B cell (primary cell): ENCODE data around the gene CACUL1. TPM values are rescaled to one million over a fixed set of nuclear protein-coding genes. Genes with fewer than 3 reads are reported as not detected.

Source experiments
- ATAC-seq: fragments of 200-7000 bp; cut with Tn5 transposase; one replicate; pipeline ENCODE4 v1.10.0; 2021; ENCODE audit warnings: low read depth, mild to moderate bottlenecking, moderate number of reproducible peaks, moderate library complexity
- CTCF ChIA-PET: fragments of 350-600 bp; sonication (Branson Sonifier 250); formaldehyde crosslinking; loops from one replicate; lab custom pipeline; 2021; ENCODE audit warnings: antibody characterized with exemption, inconsistent platforms; lab: Charles Lee
- POLR2A ChIA-PET: fragments of 350-600 bp; sonication (Branson Sonifier 250); formaldehyde crosslinking; loops from one replicate; lab custom pipeline; 2021; ENCODE audit warnings: antibody characterized with exemption; lab: Charles Lee
- DNase-seq: peaks from one replicate; pipeline ENCODE4 v3.0.0; 2013
- H2AFZ ChIP-seq: 2 replicates; pipeline ENCODE4 v1.6.1; 2012; ENCODE audit warnings: mild to moderate bottlenecking, low read depth, low read length; ENCODE audit not compliant: insufficient read depth, poor library complexity, severe bottlenecking
- H3K27ac ChIP-seq, 2 donors: 1 replicate in 1 of 2; 2 replicates in 1 of 2; pipeline ENCODE4 v1.5.1; 2012 to 2013; ENCODE audit warnings: low read length in 2 of 2, mild to moderate bottlenecking in 2 of 2, moderate library complexity in 1 of 2
- H3K27me3 ChIP-seq, 4 experiments: fragments of 200-600 bp in 1 of 4; sonication (generic) in 1 of 4; replicated peaks in 1 of 4; 1 replicate in 2 of 4; 2 replicates in 2 of 4; pipeline versions ENCODE4 v1.6.1 to v1.7.0; 2013 to 2016; ENCODE audit warnings: low read length in 3 of 4, mild to moderate bottlenecking in 2 of 4, mixed read lengths in 1 of 4, moderate library complexity in 1 of 4; ENCODE audit not compliant: insufficient read depth in 4 of 4, control insufficient read depth in 3 of 4; ENCODE audit errors: control extremely low read depth in 1 of 4
- H3K36me3 ChIP-seq, 2 experiments: replicated peaks in 1 of 2; 1 replicate in 1 of 2; 2 replicates in 1 of 2; pipeline versions ENCODE4 v1.6.1 to v1.7.1; 2013; ENCODE audit warnings: low read length in 1 of 2; ENCODE audit not compliant: insufficient read depth in 2 of 2, control insufficient read depth in 1 of 2; ENCODE audit errors: control extremely low read depth in 1 of 2, extremely low read depth in 1 of 2
- H3K4me1 ChIP-seq, 2 donors: fragments of 200-600 bp in 1 of 2; sonication (generic) in 1 of 2; 1 replicate in 1 of 2; 2 replicates in 1 of 2; pipeline versions ENCODE4 v1.5.1 to v1.6.1; 2013 to 2017; ENCODE audit warnings: low read length in 2 of 2; ENCODE audit not compliant: control insufficient read depth in 2 of 2, insufficient read depth in 2 of 2
- H3K4me2 ChIP-seq: replicated peaks from 2 replicates; pipeline ENCODE3; 2012; ENCODE audit warnings: mild to moderate bottlenecking, low read depth, low read length; ENCODE audit not compliant: poor library complexity, severe bottlenecking
- H3K4me3 ChIP-seq, 5 experiments: fragments of 200-600 bp in 1 of 5; sonication (generic) in 1 of 5; 1 replicate in 3 of 5; 2 replicates in 2 of 5; pipeline versions ENCODE4 v1.5.1 to v1.7.0; 2011 to 2016; ENCODE audit warnings: low read length in 4 of 5, mild to moderate bottlenecking in 4 of 5, low read depth in 2 of 5, control low read depth in 1 of 5, moderate library complexity in 1 of 5; ENCODE audit not compliant: insufficient read depth in 1 of 5; ENCODE audit errors: control extremely low read depth in 1 of 5, extremely low read depth in 1 of 5
- H3K79me2 ChIP-seq: fragments of 200-600 bp; sonication (generic); one replicate; pipeline ENCODE4 v1.6.0; 2016; ENCODE audit warnings: low read length; ENCODE audit not compliant: control insufficient read depth, insufficient read depth
- H3K9ac ChIP-seq: fragments of 200-600 bp; sonication (generic); 2 replicates; pipeline ENCODE4 v1.6.1; 2017; ENCODE audit warnings: mild to moderate bottlenecking, low read length, moderate library complexity
- H3K9me3 ChIP-seq, 3 donors: one replicate each; pipeline versions ENCODE4 v1.6.1 to v1.7.1; 2013; ENCODE audit warnings: low read length in 2 of 3; ENCODE audit not compliant: control insufficient read depth in 2 of 3, insufficient read depth in 1 of 3; ENCODE audit errors: control extremely low read depth in 1 of 3
- H4K20me1 ChIP-seq: 2 replicates; pipeline ENCODE4 v1.6.0; 2012; ENCODE audit warnings: mild to moderate bottlenecking, low read length; ENCODE audit not compliant: insufficient read depth, control insufficient read depth, poor library complexity, severe bottlenecking
- H3K27ac Mint-ChIP-seq: one replicate; pipeline ENCODE4 v1.8.0; 2021; ENCODE audit warnings: mixed read lengths
- H3K27me3 Mint-ChIP-seq: one replicate; pipeline ENCODE4 v1.8.0; 2021; ENCODE audit warnings: mixed read lengths
- H3K4me1 Mint-ChIP-seq: one replicate; pipeline ENCODE4 v1.8.0; 2021; ENCODE audit warnings: mixed read lengths
- H3K4me3 Mint-ChIP-seq: one replicate; pipeline ENCODE4 v1.8.0; 2021; ENCODE audit warnings: mixed read lengths
- H3K9me3 Mint-ChIP-seq: one replicate; pipeline ENCODE4 v1.8.0; 2022; ENCODE audit warnings: mixed read lengths; ENCODE audit not compliant: insufficient read depth
- EZH2 ChIP-seq: IDR thresholded peaks from 2 replicates; pipeline ENCODE4 v1.6.1; 2012; ENCODE audit warnings: borderline replicate concordance, low read depth, mild to moderate bottlenecking, moderate library complexity, low read length; ENCODE audit not compliant: insufficient read depth, poor library complexity, severe bottlenecking
- WGBS: methylation state at CpG from one replicate; pipeline ENCODE4 v1.1.5; 2013; ENCODE audit warnings: missing lambda C conversion rate; ENCODE audit not compliant: insufficient coverage; 5-methylcytosine and 5-hydroxymethylcytosine counted together
- intact Hi-C: fragments of 100-400 bp; cut with micrococcal nuclease; formaldehyde crosslinking; loops from one replicate; pipeline ENCODE4 v1.10.0; 2022
- polyA plus RNA-seq: library from polyadenylated mRNA; depleted of rRNA; stranded (reverse); fragments of >200 nt; gene quantifications from 2 replicates; pipeline ENCODE4 v1.2.3, GENCODE V29; 2012
- total RNA-seq, 2 donors: library from RNA; stranded (reverse); fragments of 120-200 nt in 1 of 2; gene quantifications; 1 replicate in 1 of 2; 2 replicates in 1 of 2; pipeline versions ENCODE4 v1.2.3 to v1.2.4, GENCODE V29; 2013 to 2022
- TF ChIP-seq, protein P1 (sequence below): fragments of 200-600 bp; IDR thresholded peaks from one replicate; pipeline ENCODE4 v1.8.0; 2022; ENCODE audit warnings: antibody characterized with exemption, mild to moderate bottlenecking

Gene CACUL1
- total and polyA plus RNA-seq, 2 donors (not counting 1 experiment from before 2014, with no cell fraction given): 7.4 to 39.5 TPM

DNA sequence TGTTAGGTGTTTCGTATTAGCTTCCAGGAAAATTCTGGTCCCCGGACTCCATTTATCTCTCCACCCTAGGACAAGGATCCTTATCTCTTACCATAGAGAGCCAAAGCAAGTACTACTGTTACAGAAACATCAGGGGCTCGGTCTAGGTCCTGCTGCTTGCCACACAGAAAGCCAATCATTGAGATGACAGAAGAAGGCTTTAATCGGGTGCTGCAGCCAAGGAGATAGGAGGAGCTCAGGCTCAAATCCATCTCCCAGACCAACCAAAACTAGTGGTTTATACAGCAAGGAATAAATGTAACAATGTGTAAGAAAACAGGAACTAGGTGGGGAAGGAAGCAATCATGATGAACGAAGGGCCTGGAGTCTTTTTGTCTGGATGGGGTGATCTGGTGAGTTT is 22.2 kb upstream of the CACUL1 start:
- WGBS: 65% methylated on average over 2 of the region's 5 CpGs
- H3K79me2 ChIP-seq: no peaks in the 10 kb centered on the region
- H2AFZ ChIP-seq: no peak overlapping the region
- DNase-seq (no peak), ATAC-seq (no peak)
- no peak overlapping the region for H3K9ac ChIP-seq
- H3K4me1 ChIP-seq: no peaks in the 10 kb centered on the region
- Mint-ChIP-seq H3K9me3 (peaks cover 13% of the 10 kb centered on the region), H3K27me3 (peaks cover 15% of the 10 kb centered on the region), H3K4me1 (no peaks in the 10 kb centered on the region), H3K27ac (no peak overlapping the region), H3K4me3 (no peak overlapping the region)
- no peak for TF ChIP-seq EZH2
- TF ChIP-seq, protein P1, sequence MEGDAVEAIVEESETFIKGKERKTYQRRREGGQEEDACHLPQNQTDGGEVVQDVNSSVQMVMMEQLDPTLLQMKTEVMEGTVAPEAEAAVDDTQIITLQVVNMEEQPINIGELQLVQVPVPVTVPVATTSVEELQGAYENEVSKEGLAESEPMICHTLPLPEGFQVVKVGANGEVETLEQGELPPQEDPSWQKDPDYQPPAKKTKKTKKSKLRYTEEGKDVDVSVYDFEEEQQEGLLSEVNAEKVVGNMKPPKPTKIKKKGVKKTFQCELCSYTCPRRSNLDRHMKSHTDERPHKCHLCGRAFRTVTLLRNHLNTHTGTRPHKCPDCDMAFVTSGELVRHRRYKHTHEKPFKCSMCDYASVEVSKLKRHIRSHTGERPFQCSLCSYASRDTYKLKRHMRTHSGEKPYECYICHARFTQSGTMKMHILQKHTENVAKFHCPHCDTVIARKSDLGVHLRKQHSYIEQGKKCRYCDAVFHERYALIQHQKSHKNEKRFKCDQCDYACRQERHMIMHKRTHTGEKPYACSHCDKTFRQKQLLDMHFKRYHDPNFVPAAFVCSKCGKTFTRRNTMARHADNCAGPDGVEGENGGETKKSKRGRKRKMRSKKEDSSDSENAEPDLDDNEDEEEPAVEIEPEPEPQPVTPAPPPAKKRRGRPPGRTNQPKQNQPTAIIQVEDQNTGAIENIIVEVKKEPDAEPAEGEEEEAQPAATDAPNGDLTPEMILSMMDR: no peak
- POLR2A ChIA-PET: no interaction called here
- intact Hi-C loops: no loop called here
- no peak overlapping the region for H3K4me3 ChIP-seq
- H3K36me3 ChIP-seq: no peaks in the 10 kb centered on the region
- H3K27me3 ChIP-seq: no peaks in the 10 kb centered on the region
- no peak overlapping the region for H3K27ac ChIP-seq
- no peaks in the 10 kb centered on the region for H4K20me1 ChIP-seq
- peaks cover 0 to 5% (median 0%) of the 10 kb centered on the region in 3 donors for H3K9me3 ChIP-seq
- CTCF ChIA-PET: no interaction called here
- no peak overlapping the region for H3K4me2 ChIP-seq

DNA sequence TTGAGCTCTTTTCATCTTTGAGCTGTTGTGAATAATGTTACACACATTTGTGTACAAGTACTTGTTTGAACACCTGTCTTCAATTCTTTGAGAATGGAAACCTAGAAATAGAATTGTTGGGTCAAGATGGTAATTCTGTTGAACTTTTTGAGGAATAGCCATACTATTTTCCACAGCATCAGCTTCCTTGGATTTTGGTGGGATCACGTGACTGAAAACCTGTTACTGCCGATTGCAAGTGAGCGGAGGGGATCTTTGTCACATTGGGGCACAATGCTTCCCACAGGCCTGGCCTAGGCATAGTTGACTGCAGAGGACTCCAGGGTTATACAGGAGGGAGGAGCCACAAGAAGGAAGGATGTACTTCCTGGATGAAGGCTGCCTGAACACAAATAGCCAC is 21.3 kb upstream of the CACUL1 start:
- H3K27me3 Mint-ChIP-seq: peaks cover 15% of the 10 kb centered on the region
- TF ChIP-seq, protein P1: no peak
- no peak for TF ChIP-seq EZH2
- intact Hi-C loops: no loop called here

More for the DNA sequence above, 21.3 kb upstream of the CACUL1 start:
- ATAC-seq (no peak), DNase-seq (no peak)
- H3K4me3 Mint-ChIP-seq: no peak overlapping the region
- no peak overlapping the region for H3K27ac ChIP-seq
- H4K20me1 ChIP-seq: no peaks in the 10 kb centered on the region
- H3K27me3 ChIP-seq: no peaks in the 10 kb centered on the region
- 96% methylated on average over 3 of the region's 3 CpGs for WGBS
- H3K9me3 Mint-ChIP-seq: peaks cover 13% of the 10 kb centered on the region
- no peak overlapping the region for H3K9ac ChIP-seq
- no peaks in the 10 kb centered on the region for H3K4me1 Mint-ChIP-seq
- no peaks in the 10 kb centered on the region for H3K79me2 ChIP-seq
- H3K9me3 ChIP-seq: peaks cover 0 to 5% (median 0%) of the 10 kb centered on the region in 3 donors
- ChIA-PET POLR2A (no interaction called here), CTCF (no interaction called here)
- no peaks in the 10 kb centered on the region for H3K36me3 ChIP-seq
- H3K4me3 ChIP-seq: no peak overlapping the region
- H3K4me1 ChIP-seq: no peaks in the 10 kb centered on the region
- no peak overlapping the region for H2AFZ ChIP-seq
- no peak overlapping the region for H3K4me2 ChIP-seq
- H3K27ac Mint-ChIP-seq: no peak overlapping the region
